VCaP (cell line): ENCODE measurements around the gene GRIP2.

ENCODE experiments used
- H3K27ac ChIP-seq: fragments of 450-650 bp; 2 replicates; pipeline ENCODE4 v1.5.1; 2017
- TF ChIP-seq, protein P1 (sequence below): fragments of 450-650 bp; conservative IDR thresholded peaks from 2 replicates; pipeline ENCODE4 v1.5.1; 2017; ENCODE audit warnings: mild to moderate bottlenecking, moderate library complexity

The GRIP2 gene

DNA sequence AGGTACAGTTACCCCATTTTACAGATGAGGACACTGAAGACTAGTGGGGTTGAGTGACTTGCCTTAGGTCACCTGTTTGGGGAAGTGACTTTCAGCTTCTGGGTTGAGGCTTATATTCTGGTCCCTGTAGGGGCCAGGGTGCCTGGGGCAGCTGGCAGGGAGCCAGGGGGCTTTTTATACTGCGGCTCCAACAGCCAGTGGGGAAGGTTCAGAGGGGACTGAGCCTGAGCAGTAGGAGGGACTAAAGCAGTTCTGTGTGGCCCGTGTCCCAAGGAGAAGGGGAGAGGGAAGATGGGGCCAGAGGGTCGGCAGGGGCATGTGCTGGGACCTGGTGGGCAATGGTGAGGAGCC lies 100.0 kb downstream of the GRIP2 start:
- TF ChIP-seq, protein P1, sequence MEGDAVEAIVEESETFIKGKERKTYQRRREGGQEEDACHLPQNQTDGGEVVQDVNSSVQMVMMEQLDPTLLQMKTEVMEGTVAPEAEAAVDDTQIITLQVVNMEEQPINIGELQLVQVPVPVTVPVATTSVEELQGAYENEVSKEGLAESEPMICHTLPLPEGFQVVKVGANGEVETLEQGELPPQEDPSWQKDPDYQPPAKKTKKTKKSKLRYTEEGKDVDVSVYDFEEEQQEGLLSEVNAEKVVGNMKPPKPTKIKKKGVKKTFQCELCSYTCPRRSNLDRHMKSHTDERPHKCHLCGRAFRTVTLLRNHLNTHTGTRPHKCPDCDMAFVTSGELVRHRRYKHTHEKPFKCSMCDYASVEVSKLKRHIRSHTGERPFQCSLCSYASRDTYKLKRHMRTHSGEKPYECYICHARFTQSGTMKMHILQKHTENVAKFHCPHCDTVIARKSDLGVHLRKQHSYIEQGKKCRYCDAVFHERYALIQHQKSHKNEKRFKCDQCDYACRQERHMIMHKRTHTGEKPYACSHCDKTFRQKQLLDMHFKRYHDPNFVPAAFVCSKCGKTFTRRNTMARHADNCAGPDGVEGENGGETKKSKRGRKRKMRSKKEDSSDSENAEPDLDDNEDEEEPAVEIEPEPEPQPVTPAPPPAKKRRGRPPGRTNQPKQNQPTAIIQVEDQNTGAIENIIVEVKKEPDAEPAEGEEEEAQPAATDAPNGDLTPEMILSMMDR, result no peak
- H3K27ac ChIP-seq, result no peak overlapping the region

DNA sequence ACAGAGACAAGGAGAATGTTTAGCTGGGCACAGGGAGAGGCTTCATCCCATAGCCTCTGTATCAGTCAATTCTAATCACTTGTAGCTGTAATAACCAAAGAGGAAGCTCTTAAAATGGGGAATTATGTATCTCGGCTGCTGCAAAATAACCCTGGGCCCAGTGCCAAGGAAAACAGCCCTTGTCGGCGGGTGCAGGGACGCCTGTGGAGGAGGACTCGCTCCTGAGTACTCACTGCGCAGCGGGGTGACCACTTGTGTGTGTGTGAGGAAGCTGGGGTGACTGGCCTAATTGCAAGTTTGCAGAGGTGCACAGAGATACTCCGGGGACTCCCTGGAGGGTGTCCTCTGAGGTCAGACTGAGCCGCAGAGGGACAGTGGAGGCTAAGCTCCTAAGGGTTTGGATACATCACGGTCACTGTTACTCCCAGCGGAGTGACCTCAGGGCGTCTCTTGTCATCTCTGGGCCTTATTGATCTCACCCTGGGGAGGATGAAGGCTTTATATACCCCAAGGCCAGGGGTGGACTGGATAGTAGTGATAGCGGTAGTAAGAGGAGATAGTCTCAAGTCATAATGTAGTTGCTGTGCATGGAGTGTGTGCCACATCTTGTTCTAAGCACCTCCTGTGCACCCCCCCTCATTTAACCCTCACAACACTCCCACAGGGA lies 100.5 kb downstream of the GRIP2 start:
- H3K27ac ChIP-seq, result no peak overlapping the region
- TF ChIP-seq, protein P1, result no peak
